HS-5 (cell line): ENCODE data around the gene CMPK2.
"Not testable (repeated sequence)": the region's sequence is repeated elsewhere in the genome, so short reads cannot be mapped to it uniquely, and the experiment has no call there.

Experiments used
- DNase-seq: peaks from one replicate; pipeline ENCODE4 v3.0.0-alpha.2; 2012; ENCODE audit warnings: low read depth

CMPK2 gene, protein sequence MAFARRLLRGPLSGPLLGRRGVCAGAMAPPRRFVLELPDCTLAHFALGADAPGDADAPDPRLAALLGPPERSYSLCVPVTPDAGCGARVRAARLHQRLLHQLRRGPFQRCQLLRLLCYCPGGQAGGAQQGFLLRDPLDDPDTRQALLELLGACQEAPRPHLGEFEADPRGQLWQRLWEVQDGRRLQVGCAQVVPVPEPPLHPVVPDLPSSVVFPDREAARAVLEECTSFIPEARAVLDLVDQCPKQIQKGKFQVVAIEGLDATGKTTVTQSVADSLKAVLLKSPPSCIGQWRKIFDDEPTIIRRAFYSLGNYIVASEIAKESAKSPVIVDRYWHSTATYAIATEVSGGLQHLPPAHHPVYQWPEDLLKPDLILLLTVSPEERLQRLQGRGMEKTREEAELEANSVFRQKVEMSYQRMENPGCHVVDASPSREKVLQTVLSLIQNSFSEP

DNA sequence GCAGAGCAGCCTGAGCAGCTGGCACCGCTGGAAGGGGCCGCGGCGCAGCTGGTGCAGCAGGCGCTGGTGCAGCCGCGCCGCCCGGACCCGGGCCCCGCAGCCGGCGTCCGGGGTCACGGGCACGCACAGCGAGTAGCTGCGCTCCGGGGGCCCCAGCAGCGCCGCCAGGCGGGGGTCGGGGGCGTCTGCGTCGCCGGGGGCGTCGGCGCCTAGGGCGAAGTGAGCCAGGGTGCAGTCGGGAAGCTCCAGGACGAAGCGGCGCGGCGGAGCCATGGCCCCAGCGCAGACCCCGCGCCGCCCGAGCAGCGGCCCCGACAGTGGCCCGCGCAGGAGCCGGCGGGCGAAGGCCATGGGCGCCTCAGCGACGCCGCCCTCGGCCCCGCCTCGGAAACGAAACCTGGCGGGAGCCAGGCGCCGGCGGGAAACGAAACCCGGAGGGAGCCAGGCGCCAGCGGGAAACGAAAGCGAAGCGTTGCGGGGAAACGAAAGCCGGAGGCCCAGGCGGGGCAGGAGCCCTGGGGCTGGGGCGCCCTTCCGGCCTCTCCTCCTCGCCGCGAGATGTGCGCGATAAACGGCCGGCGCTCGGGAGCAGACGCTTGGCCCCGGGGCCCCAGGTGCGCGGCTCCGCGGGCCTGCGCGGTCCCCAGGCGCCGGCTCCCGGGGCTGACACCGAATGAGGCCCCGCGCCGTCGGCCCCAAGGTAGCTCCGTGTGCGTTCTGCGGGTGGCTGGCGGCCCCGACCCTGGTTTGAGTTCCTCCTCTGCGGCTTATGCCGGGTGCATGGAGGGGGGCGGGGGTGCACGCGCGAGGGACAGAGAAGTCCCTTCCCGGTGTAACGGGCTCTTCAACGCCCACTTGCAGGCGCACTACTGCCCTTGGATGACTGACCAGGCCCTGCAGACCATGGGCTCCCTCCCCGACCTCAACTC lies at the start of gene CMPK2:
Gene CMPK2, minus strand, starts transcription at position 562 of the 929 bp plus-strand sequence. Its CDS starts 211 bp downstream, at position 351.
- DNase-seq: no peak

DNA sequence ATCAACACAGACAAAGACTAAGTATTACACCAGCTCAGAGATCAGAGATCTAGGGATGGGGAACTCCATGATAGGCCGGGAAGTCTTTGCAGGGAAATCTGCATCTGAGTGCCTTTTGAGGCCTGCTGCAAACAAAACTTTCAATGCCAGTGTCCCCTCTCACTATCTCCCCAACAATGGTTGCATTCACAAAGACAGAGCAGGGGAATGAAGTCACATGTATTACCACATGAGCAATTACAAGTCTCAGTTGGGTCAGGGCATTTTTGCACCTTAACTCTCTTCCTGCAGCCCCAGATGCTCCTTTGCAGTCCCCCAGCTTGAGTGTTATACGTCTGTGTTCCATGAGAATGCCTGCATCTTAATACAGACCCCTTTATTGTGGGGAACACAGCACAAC lies 49.7 kb upstream of the CMPK2 start:
- DNase-seq: no peak

DNA sequence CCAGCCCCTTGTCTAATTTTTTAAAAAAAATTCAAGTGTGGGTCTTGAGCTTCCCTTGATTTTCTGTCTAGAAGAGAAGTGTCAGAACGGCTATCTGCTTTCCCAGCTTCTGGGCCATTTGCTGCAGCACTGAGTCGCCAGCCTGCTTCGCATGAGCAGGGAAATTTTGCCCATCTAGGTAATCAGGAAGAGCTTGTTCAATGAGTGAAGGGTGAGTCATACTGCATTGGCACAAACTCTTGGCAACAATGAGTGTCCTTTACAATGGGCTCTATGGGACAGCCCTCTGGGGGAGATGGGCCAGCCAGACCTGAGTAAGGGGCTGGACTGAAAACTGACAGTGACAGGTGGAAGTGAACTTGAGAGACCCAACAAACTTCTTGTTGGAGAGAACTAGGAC lies 49.1 kb upstream of the CMPK2 start:
- DNase-seq: peak; percentile 34

DNA sequence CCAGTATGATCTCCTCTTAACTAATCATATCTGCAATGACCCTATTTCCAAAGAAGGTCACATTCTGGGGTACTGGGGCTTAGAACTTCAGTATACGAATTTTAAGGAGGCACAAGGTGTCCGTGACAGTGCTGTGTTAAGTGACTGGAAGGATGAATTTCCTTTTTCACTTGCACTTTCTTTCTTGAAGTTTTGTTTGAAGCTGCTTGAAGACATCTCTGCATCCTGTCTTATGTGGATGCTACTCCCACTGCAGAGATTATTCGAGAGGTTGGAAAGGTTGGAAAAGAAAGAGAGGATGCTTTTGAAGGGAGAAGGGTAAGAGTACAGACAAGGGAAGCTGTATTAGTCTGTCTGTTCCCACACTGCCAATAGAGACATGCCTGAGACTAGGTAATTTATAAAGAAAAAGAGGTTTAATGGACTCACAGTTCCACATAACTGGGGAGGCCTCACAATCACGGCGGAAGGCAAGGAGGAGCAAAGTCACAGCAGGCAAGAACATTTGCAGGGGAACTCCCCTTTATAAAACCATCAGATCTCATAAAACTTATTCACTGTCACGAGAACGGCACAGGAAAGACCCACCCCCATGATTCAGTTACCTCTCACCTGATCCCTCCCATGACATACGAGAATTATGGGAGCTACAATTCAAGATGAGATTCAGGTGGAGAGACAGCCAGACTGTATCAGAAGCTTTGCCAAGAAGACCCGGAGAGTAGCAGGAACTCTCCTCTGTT lies 47.9 kb upstream of the CMPK2 start:
- DNase-seq: no peak

DNA sequence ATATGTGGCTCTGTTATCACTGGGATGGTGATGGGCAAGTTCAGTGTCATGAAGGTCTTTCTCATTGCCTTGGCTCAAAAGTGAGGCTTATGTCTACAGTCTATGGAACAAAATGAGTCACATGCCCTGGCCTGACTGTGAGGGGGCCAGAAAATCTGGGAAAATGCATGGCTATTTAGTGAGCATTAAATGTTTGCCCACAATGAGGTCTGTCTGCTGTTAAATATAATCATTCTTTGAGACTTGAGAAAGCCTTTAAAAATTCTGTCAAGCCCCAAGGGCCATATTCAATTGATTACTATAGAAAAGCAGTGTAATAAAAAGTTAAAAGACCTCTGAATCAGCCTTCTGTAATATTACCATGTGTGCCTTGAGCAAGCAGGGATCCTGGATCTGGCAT lies 46.0 kb upstream of the CMPK2 start:
- no peak for DNase-seq

DNA sequence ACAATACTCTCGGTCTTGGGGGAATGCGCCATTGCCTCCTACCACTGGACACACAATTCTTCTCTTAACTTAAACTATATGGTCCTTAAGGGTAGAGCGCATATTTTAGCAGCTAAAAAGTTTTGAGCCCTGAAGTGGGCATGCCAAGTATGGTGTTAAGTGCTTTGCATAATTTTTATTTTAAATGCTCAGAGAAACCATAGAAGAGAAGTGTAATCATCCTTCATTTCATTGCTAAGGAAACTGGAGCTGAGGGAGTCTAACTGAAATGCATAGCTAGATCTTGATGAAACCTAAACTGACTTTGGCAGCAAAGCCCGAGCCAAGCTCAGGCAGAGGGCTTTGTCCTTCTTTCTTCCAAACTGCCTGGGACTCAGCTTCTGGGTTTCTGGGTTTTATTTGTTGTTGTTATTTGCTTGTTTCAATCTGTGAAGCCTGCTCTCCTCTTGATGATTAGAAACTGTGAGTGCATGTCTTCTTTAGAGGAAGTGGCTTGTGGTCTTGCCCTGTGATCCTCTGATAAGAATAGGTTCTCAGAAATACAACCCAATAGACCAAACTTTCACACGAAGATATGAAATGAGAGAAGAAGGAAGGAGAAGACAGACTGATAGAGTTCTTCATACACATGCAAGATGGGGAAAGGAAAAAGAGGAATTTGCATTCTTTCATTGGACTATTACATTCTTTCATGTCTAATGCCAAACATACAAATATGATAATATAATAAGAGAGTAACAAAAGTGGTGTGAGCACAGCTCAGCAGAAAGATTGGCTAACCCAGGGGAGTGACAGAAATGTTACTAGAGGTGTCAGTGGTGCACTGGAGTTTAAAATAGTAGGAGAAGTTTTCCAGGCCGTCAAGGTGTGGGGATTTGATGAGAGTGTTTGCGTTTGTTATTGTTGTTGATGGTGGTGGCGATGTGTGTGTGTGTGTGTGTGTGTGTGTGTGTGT lies 44.0 kb upstream of the CMPK2 start:
- no peak for DNase-seq

DNA sequence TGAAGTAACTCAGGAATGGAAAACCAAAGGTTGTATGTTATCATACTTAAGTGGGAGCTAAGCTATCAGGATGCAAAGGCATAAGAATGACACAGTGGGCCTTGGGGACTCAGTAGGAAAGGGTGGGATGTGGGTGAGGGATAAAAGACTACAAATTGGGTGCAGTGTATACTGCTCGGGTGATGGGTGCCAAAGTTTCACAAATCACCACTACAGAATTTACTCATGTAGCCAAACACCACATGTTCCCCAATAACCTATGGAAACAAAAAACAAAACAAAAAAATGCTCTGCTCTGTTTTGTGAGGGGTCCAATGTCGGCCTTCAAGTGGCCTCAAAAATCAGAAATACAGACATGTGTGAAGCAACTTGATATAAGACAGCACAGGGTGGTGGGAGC lies 42.6 kb upstream of the CMPK2 start:
- DNase-seq: no peak

DNA sequence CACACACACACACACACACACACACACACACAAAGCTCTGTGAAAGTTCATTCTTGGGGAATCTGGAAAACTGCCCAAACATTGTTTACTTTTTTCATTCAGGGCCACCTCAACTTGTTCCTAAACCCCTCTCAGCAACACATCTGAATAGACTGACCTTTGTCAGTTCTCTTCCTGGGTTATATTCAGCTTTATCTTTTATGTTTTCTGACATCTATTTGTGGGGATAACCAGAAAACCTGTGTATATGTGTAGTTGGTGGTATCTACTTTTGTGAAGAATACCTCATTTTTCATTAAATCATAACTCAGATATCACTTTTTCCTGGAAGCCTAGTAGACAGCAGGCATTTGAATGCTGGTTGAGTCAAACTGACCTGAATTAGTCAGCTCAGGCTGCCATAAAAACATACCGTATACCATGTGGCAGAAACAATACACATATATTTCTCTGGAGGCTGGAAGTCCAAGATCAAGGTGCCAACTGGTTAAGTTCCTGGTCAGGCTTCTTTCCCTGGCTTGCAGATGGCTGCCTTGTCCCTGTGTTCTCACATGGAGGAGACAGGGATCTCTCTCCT lies 40.5 kb upstream of the CMPK2 start:
- DNase-seq: no peak

DNA sequence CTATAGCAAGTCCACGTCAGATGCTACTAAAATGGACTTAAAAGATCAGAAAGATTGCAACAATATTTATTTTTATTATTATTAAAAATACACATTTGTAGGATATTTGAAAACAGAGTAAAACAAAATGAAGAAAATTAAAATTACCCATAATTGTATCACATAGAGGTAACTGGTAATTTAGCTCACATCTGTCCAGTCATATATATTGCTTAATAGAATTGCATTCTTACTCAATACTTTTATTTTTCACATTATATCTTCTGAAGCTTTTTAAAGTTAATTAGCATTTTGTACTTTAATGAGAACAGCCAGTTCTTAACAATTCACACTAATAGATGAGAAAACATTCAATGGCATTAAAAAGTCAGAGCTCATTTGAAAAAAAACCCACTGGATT lies 40.0 kb upstream of the CMPK2 start:
- no peak for DNase-seq

DNA sequence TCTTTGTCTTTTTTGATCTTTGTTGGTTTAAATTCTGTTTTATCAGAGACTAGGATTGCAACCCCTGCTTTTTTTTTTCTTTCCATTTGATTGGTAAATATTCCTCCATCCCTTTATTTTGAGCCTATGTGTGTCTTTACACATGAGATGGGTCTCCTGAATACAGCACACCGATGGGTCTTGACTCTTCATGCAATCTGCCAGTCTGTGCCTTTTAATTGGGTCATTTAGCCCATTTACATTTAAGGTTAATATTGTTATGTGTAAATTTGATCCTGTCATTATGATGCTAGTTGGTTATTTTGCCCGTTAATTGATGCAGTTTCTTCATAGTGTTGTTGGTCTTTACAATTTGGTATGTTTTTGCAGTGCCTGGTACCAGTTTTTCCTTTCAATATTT lies 36.9 kb upstream of the CMPK2 start:
- not testable (repeated sequence) for DNase-seq

DNA sequence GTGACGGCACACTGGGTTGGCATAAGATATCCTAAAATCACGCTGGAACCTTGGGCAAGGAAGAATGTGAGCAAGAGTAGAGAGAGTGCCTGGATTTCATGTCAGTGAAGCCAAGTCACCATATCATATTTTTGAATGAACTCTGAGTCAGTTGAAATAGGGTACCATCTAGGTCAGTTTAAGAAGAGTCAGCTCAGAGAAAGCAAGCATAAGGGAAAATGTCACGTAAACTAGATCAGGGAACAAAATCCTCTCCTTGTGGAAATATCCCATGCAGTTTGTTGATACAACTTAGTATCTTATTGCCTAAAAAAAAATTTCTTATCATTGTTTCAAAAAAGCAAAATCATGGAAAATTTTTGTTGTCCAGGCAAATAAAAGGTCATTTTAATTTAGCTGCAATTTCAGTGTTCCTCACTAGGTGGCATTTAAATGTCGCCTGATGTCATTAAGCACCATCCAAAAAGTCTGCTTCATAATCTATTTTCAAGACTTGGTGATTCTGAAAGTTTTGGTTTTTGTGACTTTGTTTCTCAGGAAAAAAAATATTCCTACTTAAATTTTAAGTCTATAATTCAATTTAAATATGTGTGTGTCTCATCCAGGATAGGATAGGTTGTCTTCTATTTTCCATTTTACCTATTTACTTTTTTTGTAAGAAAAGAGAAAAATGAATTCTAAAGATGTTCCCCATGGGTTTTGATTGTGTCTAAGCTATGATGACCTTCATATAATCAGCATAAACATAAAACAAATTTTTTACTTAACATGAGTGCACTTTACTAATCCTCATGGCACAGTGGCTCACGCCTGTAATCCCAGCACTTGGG lies 31.4 kb upstream of the CMPK2 start:
- DNase-seq: no peak

DNA sequence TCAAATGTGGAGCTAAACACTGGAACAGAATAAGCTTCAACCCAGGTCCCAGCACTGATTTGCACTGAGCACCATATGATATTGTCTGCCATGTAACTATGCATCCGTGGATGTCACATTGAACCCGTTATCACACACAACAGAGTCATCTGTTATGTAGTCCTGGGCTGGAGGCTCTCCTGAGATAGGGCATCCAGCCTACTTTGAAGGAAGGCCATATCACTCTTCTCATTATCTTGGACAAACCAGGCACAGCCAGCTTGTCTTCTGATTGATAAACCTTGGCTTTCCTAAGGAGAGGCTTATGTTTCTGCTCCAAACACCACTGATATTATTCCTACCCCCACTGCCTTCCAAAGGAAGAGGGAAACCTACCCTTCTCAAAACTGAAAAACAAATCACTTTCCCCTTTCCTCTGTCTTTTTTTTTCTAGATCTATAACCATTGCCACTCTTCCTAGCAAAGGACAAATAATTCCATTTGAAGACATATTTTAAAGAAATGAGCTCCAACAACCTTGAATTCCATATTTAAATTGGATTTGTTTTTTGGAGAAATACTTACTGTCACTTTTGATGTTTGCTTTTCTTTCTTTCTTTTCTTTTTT lies 28.3 kb upstream of the CMPK2 start:
- DNase-seq: no peak

DNA sequence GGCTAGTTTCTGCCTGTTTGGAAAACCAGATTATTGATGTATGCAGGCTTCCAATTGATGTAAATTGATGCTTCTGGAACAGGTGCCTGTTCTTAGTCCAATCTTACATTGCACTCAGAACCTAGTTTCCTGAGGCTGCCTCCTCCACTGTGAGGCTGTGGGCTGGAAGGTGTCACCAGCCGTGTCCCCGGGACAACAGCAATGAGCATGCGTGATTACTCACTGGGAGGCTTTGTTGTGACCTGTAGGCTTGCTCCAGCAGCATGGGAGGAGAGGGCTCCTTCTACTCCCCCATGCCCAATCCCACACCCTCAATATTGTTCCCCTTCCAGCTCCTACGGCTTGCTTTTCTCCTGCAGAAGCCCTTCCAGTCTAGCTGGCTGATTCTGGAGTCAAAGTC lies 23.0 kb upstream of the CMPK2 start:
- no peak for DNase-seq

DNA sequence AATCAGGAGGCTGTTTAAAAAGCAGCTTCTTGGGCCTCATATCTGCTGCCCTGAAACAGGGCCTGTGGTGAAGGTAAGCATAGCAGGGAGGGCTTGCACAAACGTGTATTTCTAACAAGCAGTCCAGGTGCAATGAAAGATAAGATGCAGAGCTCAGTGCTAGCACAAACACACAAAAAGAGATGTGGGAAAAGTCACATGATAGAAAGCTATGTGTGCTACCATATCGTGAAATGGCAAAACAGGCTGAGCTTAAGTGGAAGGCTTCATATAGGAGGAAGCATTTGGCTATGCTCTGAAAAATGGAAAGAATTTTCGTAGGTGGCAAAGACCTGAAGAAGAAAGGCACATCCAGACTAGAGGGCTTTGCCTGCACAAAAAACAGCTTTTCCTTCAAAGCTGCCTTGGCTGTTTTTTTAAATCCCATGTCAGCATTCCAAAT lies 22.1 kb upstream of the CMPK2 start:
- DNase-seq: no peak

DNA sequence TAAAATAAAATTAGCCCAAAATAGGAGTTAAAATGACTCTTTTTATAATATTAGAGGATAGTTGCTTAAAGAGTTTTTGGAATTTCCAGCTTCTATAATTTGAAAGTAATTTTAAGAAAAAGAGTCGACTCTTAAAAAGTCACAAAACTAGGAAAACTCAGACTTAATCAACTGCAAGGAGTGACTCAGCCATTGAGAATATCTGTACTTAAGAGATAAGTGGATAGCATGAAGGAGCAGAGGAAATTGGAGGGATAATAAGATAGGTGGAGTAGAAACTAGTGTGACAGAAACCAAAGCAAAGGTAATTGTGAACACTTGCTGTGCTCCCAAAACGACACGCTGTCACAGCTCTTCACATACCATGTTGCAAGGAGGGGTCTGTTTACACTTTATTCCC lies 20.3 kb upstream of the CMPK2 start:
- DNase-seq: no peak

DNA sequence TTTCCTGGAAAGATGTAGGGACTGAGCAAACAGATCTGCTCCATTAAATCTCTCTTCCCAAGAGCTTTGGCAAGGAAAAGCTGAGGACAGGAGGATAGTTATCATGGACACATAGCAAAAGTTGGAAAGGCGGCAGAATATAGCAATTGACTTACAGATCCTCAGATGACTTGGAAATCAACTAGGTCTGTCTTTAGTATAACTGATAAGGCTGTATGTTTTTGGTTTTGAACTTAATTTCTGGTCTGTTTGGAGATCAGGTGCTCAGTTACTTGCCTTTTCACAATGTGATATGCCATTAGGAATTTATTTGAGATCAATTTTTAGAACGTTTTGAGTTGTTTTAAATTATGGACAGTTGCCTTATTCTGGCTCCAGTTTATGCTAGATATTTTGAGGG lies 19.8 kb upstream of the CMPK2 start:
- no peak for DNase-seq

DNA sequence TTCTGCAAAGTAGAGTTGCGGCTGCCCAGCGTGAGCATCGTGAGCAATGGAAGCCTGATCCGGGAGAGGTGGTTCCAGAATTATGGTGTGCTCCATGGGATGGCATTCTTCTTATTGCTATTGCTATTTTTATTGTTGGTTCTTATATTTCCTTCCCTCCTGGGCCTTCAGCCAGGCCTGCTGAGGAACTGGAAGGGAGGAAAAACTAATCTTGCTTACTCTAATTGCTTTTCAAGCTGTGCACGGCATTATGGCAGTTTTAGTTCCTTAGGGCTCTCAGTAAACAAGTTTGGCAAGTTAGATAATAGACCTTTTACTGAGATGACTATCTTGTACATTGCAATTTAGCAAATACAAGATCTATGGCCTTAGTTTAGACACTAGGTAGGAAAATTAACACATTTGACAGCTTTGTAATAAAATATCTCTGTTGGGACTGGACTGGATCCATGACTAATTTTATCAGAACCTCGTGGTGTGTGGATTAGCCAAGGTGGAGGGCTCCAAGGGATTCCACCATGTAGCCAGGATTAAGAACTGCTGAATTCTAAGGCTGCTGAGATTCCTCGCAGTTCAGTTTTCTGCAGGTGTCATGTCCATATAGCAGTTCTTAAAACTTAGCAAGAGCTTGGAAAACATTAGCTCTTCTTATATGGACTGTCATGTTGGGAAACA lies 17.9 kb upstream of the CMPK2 start:
- no peak for DNase-seq

DNA sequence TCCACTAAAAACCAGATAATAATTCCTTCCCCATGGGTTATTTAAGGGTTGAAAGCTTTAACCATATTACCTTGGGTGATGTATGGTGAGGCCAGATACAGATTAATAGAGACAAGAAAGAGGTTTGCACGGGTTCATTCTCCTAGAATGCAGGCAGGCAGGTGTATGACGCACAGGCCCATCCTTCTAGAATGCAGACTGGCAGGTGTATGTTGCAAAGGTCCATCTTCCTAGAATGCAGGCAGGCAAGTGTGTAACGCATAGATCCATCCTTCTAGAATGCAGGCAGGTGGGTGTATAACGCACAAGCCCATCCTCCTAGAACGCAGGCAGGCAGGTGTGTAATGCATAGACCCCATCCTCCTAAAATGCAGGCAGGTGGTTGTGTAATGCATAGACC lies 15.8 kb upstream of the CMPK2 start:
- DNase-seq: no peak

DNA sequence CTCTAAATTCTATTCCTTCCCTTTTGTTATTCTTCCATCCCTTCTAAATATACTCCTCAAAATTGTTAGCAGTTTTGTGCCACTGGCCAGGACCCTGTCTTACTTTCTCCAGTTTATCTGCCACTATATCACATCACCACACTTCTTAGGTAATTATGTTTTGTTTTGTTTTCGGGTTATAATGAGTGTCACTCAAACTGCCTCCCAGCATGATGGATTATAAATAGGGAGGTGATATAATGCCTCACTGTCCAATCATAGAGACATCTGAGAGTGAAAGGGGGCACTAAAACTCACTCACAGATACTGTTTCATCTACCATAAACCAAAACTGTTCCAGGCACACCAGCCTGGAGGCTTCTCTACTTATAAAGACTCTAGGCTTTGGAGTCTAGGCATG lies 15.3 kb upstream of the CMPK2 start:
- DNase-seq: no peak
